ENCODE measurements around the gene SLC22A23.
"Not testable (repeated sequence)": the region's sequence is repeated elsewhere in the genome, so short reads cannot be mapped to it uniquely, and the experiment has no call there.

The SLC22A23 gene

GRCh38 chr6:3384241-3385143 lies 72.4 kb downstream of the SLC22A23 start:
- DNase-seq (ENCODE audit: low spot score) = no peak

GRCh38 chr6:3383525-3383924 lies 73.3 kb downstream of the SLC22A23 start:
- peak; percentile 27 for DNase-seq (ENCODE audit: low spot score)

GRCh38 chr6:3382326-3383279 lies 74.2 kb downstream of the SLC22A23 start:
- DNase-seq (ENCODE audit: low spot score) = peak; percentile 15

GRCh38 chr6:3381233-3381921 lies 75.5 kb downstream of the SLC22A23 start:
- DNase-seq (ENCODE audit: low spot score) = no peak

- no peak for DNase-seq (ENCODE audit: low spot score)
Measured at GRCh38 chr6:3380344-3381232, 76.3 kb downstream of the SLC22A23 start.

- DNase-seq (ENCODE audit: low spot score) = no peak
Measured at GRCh38 chr6:3379482-3380060, 77.3 kb downstream of the SLC22A23 start.

GRCh38 chr6:3378808-3379207 lies 78.0 kb downstream of the SLC22A23 start:
- DNase-seq (ENCODE audit: low spot score) = not testable (repeated sequence)

GRCh38 chr6:3378398-3378782 lies 78.5 kb downstream of the SLC22A23 start:
- not testable (repeated sequence) for DNase-seq (ENCODE audit: low spot score)

GRCh38 chr6:3377536-3378397 lies 79.1 kb downstream of the SLC22A23 start:
- DNase-seq (ENCODE audit: low spot score) = no peak

- DNase-seq (ENCODE audit: low spot score) = no peak
Measured at GRCh38 chr6:3376893-3377535, 79.8 kb downstream of the SLC22A23 start.

GRCh38 chr6:3376064-3376463 lies 80.8 kb downstream of the SLC22A23 start:
- no peak for DNase-seq (ENCODE audit: low spot score)

GRCh38 chr6:3373597-3374203 lies 83.2 kb downstream of the SLC22A23 start:
- no peak for DNase-seq (ENCODE audit: low spot score)

GRCh38 chr6:3372912-3373554 lies 83.8 kb downstream of the SLC22A23 start:
- no peak for DNase-seq (ENCODE audit: low spot score)

- no peak for DNase-seq (ENCODE audit: low spot score)
Measured at GRCh38 chr6:3372184-3372846, 84.5 kb downstream of the SLC22A23 start.

- DNase-seq (ENCODE audit: low spot score) = no peak
Measured at GRCh38 chr6:3371222-3371949, 85.5 kb downstream of the SLC22A23 start.

GRCh38 chr6:3370361-3371221 lies 86.3 kb downstream of the SLC22A23 start:
- DNase-seq (ENCODE audit: low spot score) = no peak

All from RKO (cell line).